Pancreas (tissue), 10 donors: ENCODE measurements around the gene ADAMTSL1. TPM values are rescaled to one million over a fixed set of nuclear protein-coding genes. Genes with fewer than 3 reads are reported as not detected.

Source experiments
- ATAC-seq, 4 donors: fragments of 200-7000 bp; cut with Tn5 transposase; one replicate each; pipeline versions ENCODE4 v1.8.0 to v1.9.1; 2020; ENCODE audit warnings: mild to moderate bottlenecking in 4 of 4, moderate library complexity in 4 of 4
- DNase-seq, 6 donors: peaks; one replicate each; pipeline ENCODE4 v3.0.0-alpha.2; 2020
- FAIRE-seq: peaks from 2 replicates; lab custom pipeline; 2012; peaks lifted over from hg19 to GRCh38; lab: Jason Lieb, UNC
- H3K27ac ChIP-seq, 4 donors: fragments of 200-600 bp; sonication (generic); 1 replicate in 3 of 4; 2 replicates in 1 of 4; pipeline versions ENCODE4 v1.5.0 to v1.8.0; 2020
- H3K27me3 ChIP-seq, 4 donors: fragments of 200-600 bp; one replicate each; pipeline ENCODE4 v1.8.0; 2021
- H3K36me3 ChIP-seq, 3 donors: fragments of 200-600 bp; sonication (generic) in 1 of 3; one replicate each; pipeline versions ENCODE4 v1.5.0 to v1.8.0; 2020 to 2021
- H3K4me1 ChIP-seq, 3 donors: fragments of 200-600 bp; one replicate each; pipeline ENCODE4 v1.8.0; 2021
- H3K4me3 ChIP-seq, 4 donors: fragments of 200-600 bp; sonication (generic) in 2 of 4; one replicate each; pipeline versions ENCODE4 v1.5.0 to v1.8.0; 2020 to 2021
- H3K9me3 ChIP-seq, 4 donors: fragments of 200-600 bp; one replicate each; pipeline ENCODE4 v1.8.0; 2021
- CTCF ChIP-seq, 4 donors: fragments of 200-600 bp; sonication (generic) in 3 of 4; IDR thresholded peaks; one replicate each; pipeline versions ENCODE4 v1.5.0 to v1.8.0; 2021; ENCODE audit warnings: antibody characterized with exemption in 4 of 4
- WGBS, 2 donors: extraction: QIAGEN DNeasy Blood & Tissue Kit; methylation state at CpG; one replicate each; pipeline ENCODE4 v1.1.7; 2013; 5-methylcytosine and 5-hydroxymethylcytosine counted together
- intact Hi-C, 3 donors: fragments of 100-400 bp; cut with DNase I; formaldehyde crosslinking; loops; one replicate each; pipeline versions ENCODE4 v1.11.1 to v1.14.2; 2022
- polyA plus RNA-seq, 2 donors: library from polyadenylated mRNA; stranded (reverse); fragments of 200-250 nt; gene quantifications; one replicate each; pipeline ENCODE4 v1.2.3, GENCODE V29; 2013
- total RNA-seq, 6 donors: library from RNA; stranded (reverse); fragmentation: NEBNext Ultra II Directional in 4 of 6; extraction: Animal tissue kit (Norgen Biotek cat#: 25700) in 4 of 6; gene quantifications; one replicate each; pipeline versions ENCODE4 v1.2.1 to v1.2.4, GENCODE V29; 2021 to 2023
- donor health status: healthy with polysubstance abuse.
- donor health status: DM: no; HTN: no; CAD: no; lungs with moderate emphysema.
- donor health status: DM: no; HTN: no; CAD: no.
- donor health status: control.
- donor health status: control.
- donor health status: Bipolar disorder and iron deficiency.
- donor health status: DM: yes; HTN: yes; CAD: no.
- donor health status: DM: no; HTN: no; CAD: no.
- donor health status: DM: no; HTN: no; CAD: no.
- donor health status: DM: yes; HTN: yes; CAD: no.

ADAMTSL1 gene
- total and polyA plus RNA-seq, 8 donors = 0.24 to 2.1 (median 0.67) TPM

DNA sequence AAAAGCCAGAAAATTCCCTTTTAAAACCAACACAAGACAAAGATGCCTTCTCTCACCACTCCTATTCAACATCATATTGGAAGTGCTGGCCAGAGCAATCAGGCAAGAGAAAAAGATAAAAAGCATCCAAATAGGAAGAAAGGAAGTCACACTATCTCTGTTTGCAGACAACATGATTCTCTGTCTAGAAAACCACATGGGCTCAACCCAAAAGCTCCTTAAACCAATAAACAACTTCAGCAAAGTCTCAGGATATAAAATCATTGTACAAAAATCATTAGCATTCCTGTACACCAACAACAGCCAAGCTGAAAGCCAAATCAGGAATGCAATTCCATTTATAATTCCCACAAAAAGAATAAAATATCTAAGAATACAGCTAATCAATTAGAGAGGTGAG, 112.0 kb downstream of the ADAMTSL1 start:
- intact Hi-C loops = no loop called here
- no peaks in the 10 kb centered on the region for H3K36me3 ChIP-seq
- no peak for TF ChIP-seq CTCF (IDR thresholded peaks at IDR 0.05)
- DNase-seq (no peak), ATAC-seq (no peak), FAIRE-seq (no peak)
- no peaks in the 10 kb centered on the region for H3K9me3 ChIP-seq
- no peaks in the 10 kb centered on the region for H3K4me1 ChIP-seq
- H3K27me3 ChIP-seq = peaks cover 0 to 5% (median 0%) of the 10 kb centered on the region in 4 donors
- H3K4me3 ChIP-seq = no peak overlapping the region
- no peak overlapping the region for H3K27ac ChIP-seq

GRCh38 chr9:18588002-18588401, 114.0 kb downstream of the ADAMTSL1 start:
- intact Hi-C loops = no loop called here
- H3K27ac ChIP-seq = no peak overlapping the region
- no peak overlapping the region for H3K4me3 ChIP-seq
- H3K27me3 ChIP-seq = peaks cover 0 to 5% (median 0%) of the 10 kb centered on the region in 4 donors
- no peaks in the 10 kb centered on the region for H3K4me1 ChIP-seq
- TF ChIP-seq CTCF (IDR thresholded peaks at IDR 0.05) = no peak
- no peaks in the 10 kb centered on the region for H3K36me3 ChIP-seq
- WGBS, 2 donors = 74 to 92% methylated on average over 2 of the region's 2 CpGs
- ATAC-seq = no peak
- H3K9me3 ChIP-seq = no peaks in the 10 kb centered on the region
- DNase-seq = no peak
- FAIRE-seq = no peak

DNA sequence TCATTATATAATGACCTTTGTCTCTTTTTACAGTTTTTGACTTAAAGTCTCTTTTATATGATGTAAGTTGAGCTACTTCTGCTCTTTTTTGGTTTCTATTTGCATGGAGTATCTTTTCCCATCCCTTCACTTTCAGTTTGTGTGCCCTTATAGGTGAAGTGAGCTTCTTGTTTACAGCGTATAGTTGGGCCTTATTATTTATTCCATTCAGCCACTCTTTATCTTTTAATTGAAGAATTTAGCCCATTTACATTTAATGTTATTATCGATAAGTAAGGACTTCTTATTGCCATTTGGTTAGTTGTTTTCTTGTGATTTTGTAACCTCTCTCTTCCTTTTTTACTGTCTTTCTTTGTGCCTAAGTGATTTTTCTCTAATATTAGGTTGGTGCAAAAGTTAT, 117.3 kb downstream of the ADAMTSL1 start:
- H3K27me3 ChIP-seq = peaks cover 0 to 5% (median 0%) of the 10 kb centered on the region in 4 donors
- no peaks in the 10 kb centered on the region for H3K4me1 ChIP-seq
- no peak for ATAC-seq
- no peaks in the 10 kb centered on the region for H3K36me3 ChIP-seq
- no peak overlapping the region for H3K27ac ChIP-seq
- WGBS, 2 donors = 85 to 97% methylated on average over 2 of the region's 2 CpGs
- TF ChIP-seq CTCF (IDR thresholded peaks at IDR 0.05) = no peak
- peak; percentile 17 for FAIRE-seq
- no peak for DNase-seq
- H3K9me3 ChIP-seq = no peaks in the 10 kb centered on the region
- intact Hi-C loops = no loop called here
- no peak overlapping the region for H3K4me3 ChIP-seq

DNA sequence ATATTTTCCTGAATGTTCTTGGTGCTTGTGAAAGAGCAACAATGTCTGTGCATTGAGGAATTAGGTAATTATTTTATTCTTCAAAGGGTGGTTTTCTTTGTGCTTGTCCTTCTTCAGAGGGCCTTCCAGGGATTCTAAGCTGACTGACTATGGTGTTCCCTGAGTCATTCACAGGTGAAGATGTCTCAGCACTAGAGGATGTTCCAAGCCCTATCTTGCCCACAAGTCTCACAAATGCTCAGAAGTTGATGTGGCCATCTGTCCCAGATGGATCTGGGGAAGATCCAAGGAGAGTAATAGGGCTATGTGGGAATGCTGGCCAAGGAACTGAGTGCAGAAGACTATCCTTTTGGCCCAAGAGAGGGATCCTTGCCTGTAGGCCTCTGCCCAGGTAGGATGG, 120.9 kb downstream of the ADAMTSL1 start:
- DNase-seq (no peak), ATAC-seq (no peak), FAIRE-seq (no peak)
- Histone ChIP-seq H3K4me1 (no peaks in the 10 kb centered on the region), H3K4me3 (no peak overlapping the region), H3K9me3 (no peaks in the 10 kb centered on the region), H3K27me3 (peaks cover 0 to 5% (median 0%) of the 10 kb centered on the region in 4 donors), H3K27ac (no peak overlapping the region), H3K36me3 (no peaks in the 10 kb centered on the region)
- intact Hi-C loops = no loop called here
- no peak for TF ChIP-seq CTCF (IDR thresholded peaks at IDR 0.05)

GRCh38 chr9:18595597-18595996, 121.6 kb downstream of the ADAMTSL1 start:
- no peak overlapping the region for H3K27ac ChIP-seq
- H3K36me3 ChIP-seq = no peaks in the 10 kb centered on the region
- H3K4me3 ChIP-seq = no peak overlapping the region
- 52 to 71% methylated on average over 3 of the region's 3 CpGs for WGBS, 2 donors
- intact Hi-C loops = no loop called here
- H3K9me3 ChIP-seq = no peaks in the 10 kb centered on the region
- peaks cover 0 to 4% (median 0%) of the 10 kb centered on the region in 4 donors for H3K27me3 ChIP-seq
- no peak for ATAC-seq
- DNase-seq = no peak
- no peak for TF ChIP-seq CTCF (IDR thresholded peaks at IDR 0.05)
- no peaks in the 10 kb centered on the region for H3K4me1 ChIP-seq
- FAIRE-seq = no peak
